T-helper 2 cell treated with Interferon-gamma antibody and Interleukin-4, amounts not matched to agents 100 ng/mL and 5 ng/mL, for 36 hours (primary cell): ENCODE data around the gene REPIN1. TPM values are rescaled to one million over a fixed set of nuclear protein-coding genes. Genes with fewer than 3 reads are reported as not detected.

Experiments used
- intact Hi-C: fragments of 100-400 bp; cut with micrococcal nuclease; formaldehyde crosslinking; loops from one replicate; pipeline ENCODE4 v1.15.1; 2023
- total RNA-seq: library from RNA; stranded (reverse); gene quantifications from 2 replicates; pipeline ENCODE4 v1.2.3, GENCODE V29; 2022

The REPIN1 gene
- total RNA-seq, 1 donor from 2014 or later = 58.2 TPM

- intact Hi-C loops = no loop called here
Observed at GRCh38 chr7:150359622-150360362, 8.8 kb upstream of the REPIN1 start.

GRCh38 chr7:150360363-150361058, 8.1 kb upstream of the REPIN1 start:
- intact Hi-C loops = no loop called here

GRCh38 chr7:150361402-150361801, 7.2 kb upstream of the REPIN1 start:
- intact Hi-C loops = no loop called here

GRCh38 chr7:150361807-150362621, 6.6 kb upstream of the REPIN1 start:
- intact Hi-C loops = no loop called here

GRCh38 chr7:150363370-150363769, 5.3 kb upstream of the REPIN1 start:
- intact Hi-C loops = no loop called here

GRCh38 chr7:150363872-150364271, 4.8 kb upstream of the REPIN1 start:
- intact Hi-C loops = no loop called here

- intact Hi-C loops = no loop called here
Observed at GRCh38 chr7:150365194-150365593, 3.4 kb upstream of the REPIN1 start.

- intact Hi-C loops = no loop called here
Observed at GRCh38 chr7:150365673-150366398, 2.8 kb upstream of the REPIN1 start.

- intact Hi-C loops = loop anchor here (1.0 to 2.0 kb wide), 3 partner anchors 10 to 45 kb away; partner anchors contain the start of genes ACTR3C and LRRC61
Observed at GRCh38 chr7:150367677-150368095, 936 bp upstream of the REPIN1 start.

- intact Hi-C loops = loop anchor here (1.0 to 2.0 kb wide), 4 partner anchors 9 to 46 kb away; partner anchors contain the start of genes ACTR3C and LRRC61
Observed at GRCh38 chr7:150368884-150369747, 494 bp downstream of the REPIN1 start.

GRCh38 chr7:150369748-150370501, 1.3 kb downstream of the REPIN1 start:
- intact Hi-C loops = loop anchor here (1.0 to 2.0 kb wide), 3 partner anchors 8 to 47 kb away; partner anchors contain the start of genes ACTR3C and LRRC61

- intact Hi-C loops = no loop called here
Observed at GRCh38 chr7:150370612-150371071, 2.0 kb downstream of the REPIN1 start.

- intact Hi-C loops = no loop called here
Observed at GRCh38 chr7:150371131-150371995, 2.7 kb downstream of the REPIN1 start.

GRCh38 chr7:150371996-150372270, 3.3 kb downstream of the REPIN1 start:
- intact Hi-C loops = no loop called here

- intact Hi-C loops = no loop called here
Observed at GRCh38 chr7:150372271-150373048, 3.8 kb downstream of the REPIN1 start.

GRCh38 chr7:150373049-150373801, 4.6 kb downstream of the REPIN1 start:
- intact Hi-C loops = no loop called here

GRCh38 chr7:150374026-150374425, 5.4 kb downstream of the REPIN1 start:
- intact Hi-C loops = no loop called here
